Muscle layer of duodenum (tissue), 2 donors: ENCODE results near the gene INSRR.

ENCODE experiments used
- H3K27ac ChIP-seq: one replicate; pipeline ENCODE4 v1.7.0; 2013; ENCODE audit warnings: mild to moderate bottlenecking, low read length
- H3K27me3 ChIP-seq: one replicate; pipeline ENCODE4 v1.7.0; 2013; ENCODE audit warnings: low read depth, mild to moderate bottlenecking, control low read depth, low read length
- H3K36me3 ChIP-seq, 2 donors: one replicate each; pipeline ENCODE4 v1.7.0; 2013; ENCODE audit warnings: low read length in 2 of 2, control low read depth in 1 of 2, mild to moderate bottlenecking in 1 of 2; ENCODE audit not compliant: insufficient read depth in 2 of 2, control insufficient read depth in 1 of 2
- H3K4me1 ChIP-seq, 2 donors: one replicate each; pipeline ENCODE4 v1.7.0; 2013; ENCODE audit warnings: low read length in 2 of 2, mild to moderate bottlenecking in 2 of 2, control low read depth in 1 of 2, moderate library complexity in 1 of 2; ENCODE audit not compliant: insufficient read depth in 2 of 2, control insufficient read depth in 1 of 2
- H3K4me3 ChIP-seq, 2 donors: one replicate each; pipeline ENCODE4 v1.7.0; 2013; ENCODE audit warnings: low read length in 2 of 2, low read depth in 1 of 2, mild to moderate bottlenecking in 1 of 2
- H3K9me3 ChIP-seq, 2 donors: one replicate each; pipeline ENCODE4 v1.7.0; 2013; ENCODE audit warnings: low read length in 2 of 2, control low read depth in 1 of 2, mild to moderate bottlenecking in 1 of 2; ENCODE audit not compliant: control insufficient read depth in 1 of 2
- donor health status: healthy.

The INSRR gene

DNA sequence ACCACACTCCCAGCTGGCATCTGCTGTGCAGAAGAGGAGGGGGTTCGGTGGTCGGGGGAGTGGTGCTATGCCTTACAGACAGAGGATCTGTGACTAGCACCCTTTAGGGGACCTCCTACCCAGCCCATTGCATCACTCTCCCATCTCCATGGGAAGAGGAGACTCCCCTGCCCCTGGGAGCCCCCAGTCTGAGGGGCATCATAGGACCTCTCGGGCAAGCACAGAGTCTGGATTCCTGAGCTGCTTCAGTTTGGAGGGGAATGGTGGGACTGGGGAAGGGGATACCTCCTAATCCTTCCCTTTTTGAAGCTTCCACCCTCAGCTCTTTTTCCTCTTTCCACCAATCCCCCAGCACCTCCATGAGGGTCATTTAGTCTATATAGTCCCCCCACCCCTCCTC, 1.4 kb downstream of the INSRR start:
- no peaks in the 10 kb centered on the region for H3K36me3 ChIP-seq
- peaks cover 46% of the 10 kb centered on the region for H3K27me3 ChIP-seq
- no peaks in the 10 kb centered on the region for H3K9me3 ChIP-seq
- H3K4me1 ChIP-seq: peaks cover 4 to 29% of the 10 kb centered on the region in 2 donors
- H3K4me3 ChIP-seq: no peak overlapping the region
- no peak overlapping the region for H3K27ac ChIP-seq

DNA sequence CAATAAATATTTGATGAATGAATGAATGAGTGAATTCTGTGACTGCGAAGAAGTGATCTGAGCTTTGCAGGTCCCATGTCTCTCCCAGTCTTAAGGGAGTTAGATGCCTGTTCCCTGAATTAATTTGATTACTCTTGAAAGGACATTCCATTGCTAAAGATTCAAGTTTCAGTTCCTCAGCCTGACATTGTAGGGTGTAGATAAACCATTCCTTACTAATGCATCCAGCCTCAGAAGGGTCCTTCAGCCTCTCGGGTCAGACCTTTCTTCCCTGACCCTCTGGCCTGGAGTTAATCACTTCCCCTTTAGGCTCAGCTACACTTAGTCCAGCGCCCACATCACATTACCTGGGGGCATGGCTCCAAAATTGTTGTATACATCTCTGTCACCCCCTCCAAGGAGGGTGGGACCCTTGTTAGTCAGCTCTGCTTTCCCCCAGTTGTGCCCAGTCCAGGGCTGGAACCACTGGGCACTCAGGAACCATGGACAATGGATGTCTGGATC, 2.6 kb downstream of the INSRR start:
- peaks cover 34% of the 10 kb centered on the region for H3K27me3 ChIP-seq
- no peak overlapping the region for H3K4me3 ChIP-seq
- H3K9me3 ChIP-seq: no peaks in the 10 kb centered on the region
- H3K4me1 ChIP-seq: peaks cover 7 to 28% of the 10 kb centered on the region in 2 donors
- no peaks in the 10 kb centered on the region for H3K36me3 ChIP-seq
- H3K27ac ChIP-seq: no peak overlapping the region

DNA sequence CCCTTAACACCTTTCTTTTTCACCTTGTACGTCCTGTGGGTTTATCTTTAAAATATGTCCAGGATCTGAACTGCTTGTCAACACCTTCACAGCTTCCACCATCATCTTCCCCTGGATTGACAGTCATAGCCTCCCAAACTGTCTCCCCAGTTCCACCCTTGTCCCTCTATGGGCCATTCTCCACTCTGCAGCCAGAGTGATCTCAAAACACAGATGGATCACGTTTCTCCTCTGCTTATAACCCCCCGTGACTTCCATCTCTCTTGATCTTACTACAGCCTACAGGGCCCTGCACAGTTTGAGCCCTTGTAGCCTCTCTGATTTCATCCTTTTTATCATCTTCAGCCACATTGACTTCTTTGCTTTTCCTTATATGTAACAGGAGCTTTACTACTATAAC, 4.3 kb downstream of the INSRR start:
- Histone ChIP-seq H3K4me3 (no peak overlapping the region), H3K27me3 (peaks cover 22% of the 10 kb centered on the region), H3K27ac (no peak overlapping the region), H3K4me1 (peaks cover 7 to 11% of the 10 kb centered on the region in 2 donors), H3K9me3 (no peaks in the 10 kb centered on the region), H3K36me3 (no peaks in the 10 kb centered on the region)

DNA sequence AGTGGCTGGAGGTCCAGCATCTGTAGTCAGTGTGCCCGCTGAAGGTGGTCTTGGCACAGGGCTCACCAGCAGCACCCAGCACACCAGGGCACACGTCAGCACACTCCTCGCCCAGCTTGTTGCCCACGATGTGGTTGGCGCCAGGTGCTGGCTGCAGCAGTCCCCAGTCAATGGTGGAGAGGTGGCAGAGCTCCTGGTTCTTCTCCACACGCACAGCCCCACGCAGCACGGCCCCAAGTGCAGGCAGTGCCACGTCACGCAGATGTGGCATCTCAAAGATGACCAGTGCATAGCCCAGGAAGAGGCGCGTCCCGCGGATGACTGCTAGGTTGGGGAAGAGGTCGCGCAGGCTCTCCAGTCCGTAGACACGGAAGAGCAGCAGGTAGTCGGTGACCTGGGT, 5.2 kb downstream of the INSRR start:
- H3K36me3 ChIP-seq: no peaks in the 10 kb centered on the region
- peaks cover 17% of the 10 kb centered on the region for H3K27me3 ChIP-seq
- H3K4me1 ChIP-seq: peaks cover 4 to 7% of the 10 kb centered on the region in 2 donors
- H3K9me3 ChIP-seq: no peaks in the 10 kb centered on the region
- H3K27ac ChIP-seq: no peak overlapping the region
- H3K4me3 ChIP-seq: no peak overlapping the region

DNA sequence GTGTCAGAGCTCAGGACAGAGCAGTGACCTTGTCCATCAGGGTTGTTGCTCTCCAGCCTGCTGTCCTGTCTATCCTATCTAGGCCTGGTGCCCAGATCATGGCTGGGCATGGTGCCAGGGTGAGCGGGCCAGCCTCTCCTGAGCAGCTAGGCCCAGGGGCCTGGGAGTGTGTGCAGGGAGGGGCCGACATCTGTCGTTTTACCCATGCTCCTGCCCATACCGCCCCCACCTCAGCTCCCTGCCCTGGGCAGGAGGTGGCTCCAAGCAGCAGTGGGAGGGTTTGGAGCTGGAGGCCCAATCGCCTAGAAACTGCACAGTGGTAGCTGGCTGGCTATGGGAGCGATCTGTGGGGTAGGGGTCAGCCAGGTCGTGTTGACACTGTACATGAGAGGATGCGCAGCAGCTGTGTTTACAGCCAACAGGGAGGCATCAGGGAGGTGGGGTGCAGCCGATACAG, 6.5 kb downstream of the INSRR start:
- Histone ChIP-seq H3K9me3 (no peaks in the 10 kb centered on the region), H3K27ac (no peak overlapping the region), H3K4me3 (no peak overlapping the region), H3K36me3 (no peaks in the 10 kb centered on the region), H3K27me3 (peaks cover 9% of the 10 kb centered on the region), H3K4me1 (peaks cover 3 to 5% of the 10 kb centered on the region in 2 donors)

DNA sequence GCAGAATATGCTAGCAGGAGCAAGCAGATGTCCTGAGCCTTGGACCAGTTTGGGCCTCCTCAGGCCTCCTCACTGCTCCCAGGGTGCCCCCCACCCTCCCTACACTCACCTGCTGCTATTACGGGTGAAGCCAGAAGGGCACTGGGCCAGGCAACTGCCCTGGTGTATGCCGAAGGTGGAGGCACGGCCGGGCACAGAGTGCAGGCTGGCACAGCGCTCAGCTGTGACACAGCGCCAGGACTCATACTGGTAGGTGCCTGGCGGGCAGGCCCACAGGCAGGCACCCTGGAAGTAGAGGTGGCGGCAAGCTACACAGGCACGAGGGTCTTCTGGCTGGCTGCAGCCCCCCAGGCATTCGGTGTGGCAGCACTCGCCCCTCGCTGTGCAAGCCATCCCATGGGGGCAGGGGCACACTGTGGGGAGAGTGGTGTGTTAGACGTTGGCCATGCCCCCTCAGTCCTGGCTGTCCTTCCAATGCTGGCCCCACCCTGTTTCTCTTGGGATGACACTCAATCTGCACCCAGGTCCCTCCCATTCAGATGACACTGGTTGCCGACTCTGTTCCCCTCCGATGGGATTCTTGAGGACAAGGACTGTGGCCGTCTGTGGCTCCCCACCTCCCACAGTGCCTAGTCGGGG, 7.0 kb downstream of the INSRR start:
- Histone ChIP-seq H3K9me3 (no peaks in the 10 kb centered on the region), H3K27me3 (peaks cover 10% of the 10 kb centered on the region), H3K27ac (no peak overlapping the region), H3K36me3 (no peaks in the 10 kb centered on the region), H3K4me1 (peaks cover 3 to 5% of the 10 kb centered on the region in 2 donors), H3K4me3 (no peak overlapping the region)

- Histone ChIP-seq H3K36me3 (no peaks in the 10 kb centered on the region), H3K9me3 (no peaks in the 10 kb centered on the region), H3K4me3 (no peak overlapping the region), H3K4me1 (peaks cover 3 to 11% of the 10 kb centered on the region in 2 donors), H3K27me3 (peaks cover 20% of the 10 kb centered on the region), H3K27ac (no peak overlapping the region)
These were observed 9.8 kb downstream of the INSRR start for GRCh38 chr1:156849151-156849496.

DNA sequence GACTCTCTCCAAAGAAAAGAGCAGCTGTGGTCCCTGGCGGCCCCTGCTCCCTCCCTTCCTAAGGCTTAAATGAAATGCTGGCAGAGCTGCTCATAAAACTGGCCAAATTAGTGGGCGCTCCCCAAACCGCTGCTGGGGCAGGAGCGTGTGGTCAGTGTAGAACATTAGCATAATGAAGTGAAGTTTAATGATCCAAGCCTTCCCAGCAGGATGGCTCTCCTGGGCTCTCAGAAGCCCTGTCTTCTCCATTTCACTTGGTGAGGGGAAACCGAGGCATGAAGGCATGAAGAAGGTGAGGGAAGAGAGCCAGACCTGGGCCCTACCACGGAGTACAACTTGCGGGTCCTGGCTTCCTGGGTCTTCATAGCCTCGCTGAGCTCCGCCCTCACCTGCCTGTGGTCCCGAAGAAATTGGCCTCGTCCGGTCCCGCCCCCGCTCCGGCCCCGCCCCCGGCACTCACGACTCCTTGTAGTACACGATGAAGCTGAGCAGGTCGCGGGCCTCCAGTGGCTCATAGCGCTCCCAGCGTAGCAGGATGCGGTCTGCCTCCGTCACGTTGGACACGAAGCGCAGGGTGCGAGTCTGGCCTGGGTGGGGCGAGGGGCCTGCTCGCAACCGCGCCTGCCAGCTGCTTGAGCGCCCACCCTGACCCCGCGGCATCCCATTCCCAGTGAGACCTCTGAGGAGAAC, 10.3 kb downstream of the INSRR start:
- Histone ChIP-seq H3K4me3 (no peak overlapping the region), H3K27me3 (peaks cover 25% of the 10 kb centered on the region), H3K4me1 (peaks cover 3 to 11% of the 10 kb centered on the region in 2 donors), H3K27ac (no peak overlapping the region), H3K9me3 (no peaks in the 10 kb centered on the region), H3K36me3 (no peaks in the 10 kb centered on the region)

- no peaks in the 10 kb centered on the region for H3K9me3 ChIP-seq
- H3K27me3 ChIP-seq: peaks cover 33% of the 10 kb centered on the region
- H3K36me3 ChIP-seq: no peaks in the 10 kb centered on the region
- H3K4me3 ChIP-seq: no peak overlapping the region
- no peak overlapping the region for H3K27ac ChIP-seq
- peaks cover 3 to 11% of the 10 kb centered on the region in 2 donors for H3K4me1 ChIP-seq
These were observed 11.1 kb downstream of the INSRR start for GRCh38 chr1:156847591-156848460.

- H3K27me3 ChIP-seq: peaks cover 38% of the 10 kb centered on the region
- H3K4me1 ChIP-seq: peaks cover 0 to 11% of the 10 kb centered on the region in 2 donors
- no peak overlapping the region for H3K27ac ChIP-seq
- no peaks in the 10 kb centered on the region for H3K9me3 ChIP-seq
- H3K4me3 ChIP-seq: no peak overlapping the region
- H3K36me3 ChIP-seq: no peaks in the 10 kb centered on the region
These were observed 12.3 kb downstream of the INSRR start for GRCh38 chr1:156846643-156847042.

DNA sequence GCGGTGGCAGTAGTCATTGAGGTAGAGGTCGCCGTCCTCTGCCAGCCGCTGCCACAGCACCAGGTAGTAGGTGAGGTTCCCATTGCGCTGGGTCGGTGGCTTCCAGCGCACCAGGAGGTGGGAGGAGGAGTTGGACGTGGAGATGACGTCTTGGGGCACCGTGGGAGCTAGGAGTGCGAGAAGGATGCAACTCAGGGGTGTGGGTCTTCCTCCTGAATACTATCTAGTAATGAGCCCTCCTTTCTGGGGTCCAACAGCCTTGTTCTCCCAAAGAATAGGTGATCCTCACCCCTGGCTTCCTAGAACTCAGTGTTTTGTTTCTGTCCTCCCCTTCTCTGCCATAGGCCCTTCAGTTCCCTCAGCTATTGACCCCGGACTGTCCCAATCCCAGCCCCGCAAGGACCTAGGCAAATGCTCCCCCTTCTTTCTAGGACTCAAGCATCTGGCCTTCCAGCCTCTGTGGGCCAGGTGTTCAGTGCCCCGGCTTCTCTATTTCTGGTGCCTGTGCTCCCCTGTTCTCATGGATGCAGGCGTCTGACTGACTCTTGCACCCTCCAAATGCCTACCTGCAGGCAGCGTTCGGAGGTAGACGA, 12.9 kb downstream of the INSRR start:
- Histone ChIP-seq H3K4me1 (peaks cover 0 to 11% of the 10 kb centered on the region in 2 donors), H3K27me3 (peaks cover 38% of the 10 kb centered on the region), H3K4me3 (no peak overlapping the region), H3K9me3 (no peaks in the 10 kb centered on the region), H3K36me3 (no peaks in the 10 kb centered on the region), H3K27ac (no peak overlapping the region)
